ENCODE data around the gene PRG3.

The PRG3 gene

GRCh38 chr11:57378186-57378585 lies 2.8 kb downstream of the PRG3 start:
- TF ChIP-seq POLR2A (IDR thresholded peaks at IDR 0.05; ENCODE audit: low read depth, low read length) = no peak
- no peak for TF ChIP-seq POLR2AphosphoS5 (IDR thresholded peaks at IDR 0.05; ENCODE audit: low read depth, low read length)
- TF ChIP-seq TAF1 (IDR thresholded peaks at IDR 0.05; ENCODE audit: borderline replicate concordance, low read depth, low read length) = no peak
- FAIRE-seq (no peak), DNase-seq (ENCODE audit: insufficient read length) (no peak)

GRCh38 chr11:57377107-57377506 lies 3.8 kb downstream of the PRG3 start:
- TF ChIP-seq POLR2AphosphoS5 (IDR thresholded peaks at IDR 0.05; ENCODE audit: low read depth, low read length) (no peak), POLR2A (IDR thresholded peaks at IDR 0.05; ENCODE audit: low read depth, low read length) (no peak), TAF1 (IDR thresholded peaks at IDR 0.05; ENCODE audit: borderline replicate concordance, low read depth, low read length) (no peak)
- FAIRE-seq (no peak), DNase-seq (ENCODE audit: insufficient read length) (no peak)

GRCh38 chr11:57376095-57377090 lies 4.6 kb downstream of the PRG3 start:
- DNase-seq (ENCODE audit: insufficient read length) (no peak), FAIRE-seq (no peak)
- TF ChIP-seq POLR2AphosphoS5 (IDR thresholded peaks at IDR 0.05; ENCODE audit: low read depth, low read length) (no peak), POLR2A (IDR thresholded peaks at IDR 0.05; ENCODE audit: low read depth, low read length) (no peak), TAF1 (IDR thresholded peaks at IDR 0.05; ENCODE audit: borderline replicate concordance, low read depth, low read length) (no peak)

GRCh38 chr11:57375490-57375889 lies 5.5 kb downstream of the PRG3 start:
- DNase-seq (ENCODE audit: insufficient read length) = no peak
- TF ChIP-seq POLR2A (IDR thresholded peaks at IDR 0.05; ENCODE audit: low read depth, low read length) (no peak), POLR2AphosphoS5 (IDR thresholded peaks at IDR 0.05; ENCODE audit: low read depth, low read length) (no peak), TAF1 (IDR thresholded peaks at IDR 0.05; ENCODE audit: borderline replicate concordance, low read depth, low read length) (no peak)
- no peak for FAIRE-seq

- no peak for DNase-seq (ENCODE audit: insufficient read length)
- TF ChIP-seq POLR2A (IDR thresholded peaks at IDR 0.05; ENCODE audit: low read depth, low read length) (no peak), POLR2AphosphoS5 (IDR thresholded peaks at IDR 0.05; ENCODE audit: low read depth, low read length) (no peak), TAF1 (IDR thresholded peaks at IDR 0.05; ENCODE audit: borderline replicate concordance, low read depth, low read length) (no peak)
- FAIRE-seq = no peak
Observed at GRCh38 chr11:57374966-57375365, 6.0 kb downstream of the PRG3 start.

GRCh38 chr11:57373146-57373545 lies 7.8 kb downstream of the PRG3 start:
- FAIRE-seq = no peak
- no peak for DNase-seq (ENCODE audit: insufficient read length)
- no peak for TF ChIP-seq POLR2AphosphoS5 (IDR thresholded peaks at IDR 0.05; ENCODE audit: low read depth, low read length)
- TF ChIP-seq POLR2A (IDR thresholded peaks at IDR 0.05; ENCODE audit: low read depth, low read length) = no peak
- TF ChIP-seq TAF1 (IDR thresholded peaks at IDR 0.05; ENCODE audit: borderline replicate concordance, low read depth, low read length) = no peak

- FAIRE-seq (no peak), DNase-seq (ENCODE audit: insufficient read length) (no peak)
- TF ChIP-seq TAF1 (IDR thresholded peaks at IDR 0.05; ENCODE audit: borderline replicate concordance, low read depth, low read length) (no peak), POLR2AphosphoS5 (IDR thresholded peaks at IDR 0.05; ENCODE audit: low read depth, low read length) (no peak)
Observed at GRCh38 chr11:57370941-57371340, 10.0 kb downstream of the PRG3 start.

- TF ChIP-seq POLR2A (IDR thresholded peaks at IDR 0.05; ENCODE audit: low read depth, low read length) = no peak
- no peak for TF ChIP-seq TAF1 (IDR thresholded peaks at IDR 0.05; ENCODE audit: borderline replicate concordance, low read depth, low read length)
- TF ChIP-seq POLR2AphosphoS5 (IDR thresholded peaks at IDR 0.05; ENCODE audit: low read depth, low read length) = no peak
- DNase-seq (ENCODE audit: insufficient read length) (no peak), FAIRE-seq (no peak)
Observed at GRCh38 chr11:57370251-57370650, 10.7 kb downstream of the PRG3 start.

- TF ChIP-seq TAF1 (IDR thresholded peaks at IDR 0.05; ENCODE audit: borderline replicate concordance, low read depth, low read length) (no peak), POLR2A (IDR thresholded peaks at IDR 0.05; ENCODE audit: low read depth, low read length) (no peak)
- no peak for FAIRE-seq
Observed at GRCh38 chr11:57368845-57369232, 12.1 kb downstream of the PRG3 start.

GRCh38 chr11:57368106-57368844 lies 12.7 kb downstream of the PRG3 start:
- no peak for DNase-seq (ENCODE audit: insufficient read length)
- TF ChIP-seq POLR2AphosphoS5 (IDR thresholded peaks at IDR 0.05; ENCODE audit: low read depth, low read length) (no peak), TAF1 (IDR thresholded peaks at IDR 0.05; ENCODE audit: borderline replicate concordance, low read depth, low read length) (no peak), POLR2A (IDR thresholded peaks at IDR 0.05; ENCODE audit: low read depth, low read length) (no peak)
- no peak for FAIRE-seq

More at GRCh38 chr11:57368845-57369232, 12.1 kb downstream of the PRG3 start:
- DNase-seq (ENCODE audit: insufficient read length) = no peak

- FAIRE-seq (no peak), DNase-seq (ENCODE audit: insufficient read length) (no peak)
- TF ChIP-seq TAF1 (IDR thresholded peaks at IDR 0.05; ENCODE audit: borderline replicate concordance, low read depth, low read length) = no peak
- TF ChIP-seq POLR2A (IDR thresholded peaks at IDR 0.05; ENCODE audit: low read depth, low read length) = no peak
- no peak for TF ChIP-seq POLR2AphosphoS5 (IDR thresholded peaks at IDR 0.05; ENCODE audit: low read depth, low read length)
Observed at GRCh38 chr11:57364851-57365660, 15.9 kb downstream of the PRG3 start.

Measured in GM12892 (cell line).